NAMALWA (cell line): ENCODE results near the gene TMEM209.
"Not testable (repeated sequence)": the region's sequence is repeated elsewhere in the genome, so short reads cannot be mapped to it uniquely, and the experiment has no call there.

Source experiments
- DNase-seq: peaks from one replicate; pipeline ENCODE4 v3.0.0-alpha.2; 2015; ENCODE audit warnings: low spot score

The TMEM209 gene

DNA sequence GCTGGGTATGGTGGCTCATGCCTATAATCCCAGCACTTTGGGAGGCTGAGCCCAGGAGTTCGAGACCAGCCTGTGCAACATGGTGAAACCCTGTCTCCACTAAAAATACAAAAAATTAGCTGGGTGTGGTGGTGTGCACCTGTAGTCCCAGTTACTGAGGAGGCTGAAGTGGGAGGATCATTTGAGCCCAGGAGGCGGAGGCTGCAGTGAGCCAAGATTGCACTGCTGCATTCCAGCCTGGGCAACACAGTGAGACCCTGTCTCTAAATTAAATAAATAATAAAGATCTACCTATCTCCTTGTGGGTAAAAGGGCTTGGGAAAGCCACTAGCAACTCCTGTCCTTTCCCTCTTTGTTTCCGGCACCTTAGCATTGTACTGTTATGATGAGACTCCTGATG lies 78.4 kb downstream of the TMEM209 start:
- DNase-seq: not testable (repeated sequence)

DNA sequence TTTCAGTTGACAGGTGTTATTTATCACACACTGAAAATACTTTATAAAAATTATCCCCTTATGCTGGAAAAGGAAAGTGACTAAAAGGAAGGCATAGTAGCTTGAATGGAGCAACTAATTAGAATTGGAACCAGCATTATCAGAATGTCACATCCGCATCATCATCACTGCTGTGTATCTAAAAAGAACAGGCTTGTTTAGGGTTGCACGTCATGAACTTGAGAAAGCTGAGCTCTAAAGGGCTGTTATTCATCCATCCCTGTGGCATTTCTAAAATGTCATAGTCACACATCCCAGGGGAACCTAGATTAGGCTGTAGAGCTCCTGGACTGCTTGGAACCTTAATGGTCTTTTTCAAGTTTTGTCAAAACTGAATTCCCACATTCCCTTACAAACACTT lies 80.5 kb downstream of the TMEM209 start:
- DNase-seq: no peak

- no peak for DNase-seq
Measured at GRCh38 chr7:130123501-130123900, 81.7 kb downstream of the TMEM209 start.

DNA sequence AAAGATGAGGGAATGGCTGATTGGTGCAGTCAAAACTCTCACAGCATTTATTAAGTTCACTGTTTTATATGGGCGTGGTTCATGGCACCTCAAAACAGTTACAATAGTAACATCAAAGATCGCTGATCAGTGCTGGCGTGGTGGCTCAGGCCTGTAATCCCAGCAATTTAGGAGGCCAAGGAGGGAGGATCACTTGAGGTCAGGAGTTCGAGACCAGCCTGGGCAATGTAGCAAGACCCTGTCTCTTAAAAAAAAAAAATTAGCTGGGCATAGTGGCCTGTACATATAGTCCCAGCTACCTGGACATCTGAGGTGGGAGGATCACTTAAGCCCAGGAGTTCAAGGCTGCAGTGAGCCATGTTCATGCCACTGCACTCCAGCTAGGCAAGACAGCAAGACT lies 86.4 kb downstream of the TMEM209 start:
- DNase-seq: no peak

DNA sequence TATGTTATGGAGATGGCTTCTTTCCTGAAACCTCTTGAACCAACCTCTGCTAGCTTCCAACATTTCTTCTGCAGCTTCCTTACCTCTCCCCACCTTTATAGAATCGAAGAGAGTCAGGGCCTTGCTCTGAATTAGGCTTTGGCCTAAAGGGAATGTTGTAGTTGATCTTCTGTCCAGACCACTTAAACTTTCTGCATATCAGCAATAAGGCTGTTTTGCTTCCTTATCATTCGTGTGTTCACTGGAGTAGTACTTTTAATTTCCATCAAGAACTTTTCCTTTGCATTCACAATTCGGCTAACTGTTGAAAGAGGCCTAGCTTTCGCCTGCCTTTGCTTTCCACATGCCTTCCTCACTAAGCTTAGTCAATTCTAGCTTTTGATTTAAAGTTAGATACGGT lies 86.9 kb downstream of the TMEM209 start:
- DNase-seq: no peak

DNA sequence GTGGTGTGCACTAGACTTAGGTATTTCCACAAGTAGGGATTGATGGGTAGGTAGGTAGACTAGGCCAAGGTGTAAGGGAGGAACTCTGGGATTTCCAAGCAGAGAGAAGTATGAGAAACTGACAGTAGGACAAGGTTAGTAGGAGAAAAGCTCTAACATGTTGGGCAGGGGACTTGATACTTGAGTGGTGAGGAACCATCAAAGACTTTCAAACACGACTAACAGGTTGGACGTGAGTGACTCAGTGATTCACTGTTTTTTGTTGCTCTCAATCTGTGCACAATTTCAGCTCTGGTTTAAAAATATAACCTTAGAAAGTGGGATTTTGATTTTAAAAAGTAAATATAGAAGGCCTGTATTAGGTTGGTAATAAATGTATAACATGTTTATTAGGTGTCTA lies 90.4 kb downstream of the TMEM209 start:
- no peak for DNase-seq
